ENCODE data around the gene HOXA4.

The HOXA4 gene

GRCh38 chr7:27157702-27158431 is 27.3 kb upstream of the HOXA4 start:
- no peak for DNase-seq

GRCh38 chr7:27156916-27157701 is 26.6 kb upstream of the HOXA4 start:
- no peak for DNase-seq

- no peak for DNase-seq
These were observed 25.9 kb upstream of the HOXA4 start, which contains the start of gene HOXA7 for GRCh38 chr7:27156508-27156898. HOXA7 (minus strand) TSS chr7:27156675; CDS start chr7:27156545, 130 bp downstream.

- DNase-seq = no peak
These were observed 25.4 kb upstream of the HOXA4 start for GRCh38 chr7:27155816-27156507.

- DNase-seq = peak in 1 of 2 donors; percentile 61
These were observed 24.6 kb upstream of the HOXA4 start for GRCh38 chr7:27154901-27155815.

GRCh38 chr7:27154369-27154768 is 23.8 kb upstream of the HOXA4 start:
- DNase-seq = no peak

GRCh38 chr7:27153526-27153925 is 23.0 kb upstream of the HOXA4 start:
- no peak for DNase-seq

GRCh38 chr7:27152816-27153442 is 22.4 kb upstream of the HOXA4 start:
- DNase-seq = no peak

- DNase-seq = no peak
These were observed 21.6 kb upstream of the HOXA4 start, which contains the start of gene HOXA3 for GRCh38 chr7:27151931-27152815. HOXA3 (minus strand) TSS chr7:27152583; CDS start chr7:27110640, 41,943 bp downstream.

- no peak for DNase-seq
These were observed 20.9 kb upstream of the HOXA4 start for GRCh38 chr7:27151341-27151930.

- DNase-seq = peak; percentile 68 to 75
These were observed 20.2 kb upstream of the HOXA4 start for GRCh38 chr7:27150568-27151340.

GRCh38 chr7:27149842-27150567 is 19.4 kb upstream of the HOXA4 start:
- no peak for DNase-seq

- DNase-seq = no peak
These were observed 18.4 kb upstream of the HOXA4 start for GRCh38 chr7:27148756-27149641.

GRCh38 chr7:27148031-27148755 is 17.6 kb upstream of the HOXA4 start:
- DNase-seq = no peak

- DNase-seq = no peak
These were observed 16.9 kb upstream of the HOXA4 start, which contains the start of gene HOXA6 for GRCh38 chr7:27147199-27148030. HOXA6 (minus strand) TSS chr7:27147774; CDS start chr7:27147749, 25 bp downstream.
